ENCODE data around the gene HUNK.

- TF ChIP-seq CTCF (optimal IDR thresholded peaks at IDR 0.05 in 1 of 3, IDR thresholded peaks at IDR 0.05 in 1 of 3, conservative IDR thresholded peaks at IDR 0.05 in 1 of 3; ENCODE audit: extremely low read depth in 1 of 3, insufficient read depth in 2 of 3, low read length in 3 of 3) = no peak
- TF ChIP-seq EZH2 (IDR thresholded peaks at IDR 0.05; ENCODE audit: low read length) = no peak
Observed at GRCh38 chr21:31941694-31942093, 68.9 kb downstream of the HUNK start.
